IMR-90 (cell line): Measurements from ENCODE around the gene FTCDNL1.

Experiments
- MAZ ChIP-seq: IDR thresholded peaks from 2 replicates; pipeline ENCODE4 v1.6.1; 2012; ENCODE audit warnings: low read depth, mild to moderate bottlenecking, low read length, improper control_type of control experiment, moderate library complexity, borderline replicate concordance
- POLR2A ChIP-seq: IDR thresholded peaks from 2 replicates; pipeline ENCODE4 v1.6.1; 2012; ENCODE audit warnings: mild to moderate bottlenecking, low read depth, low read length
- RAD21 ChIP-seq: IDR thresholded peaks from 2 replicates; pipeline ENCODE4 v1.6.1; 2012; ENCODE audit warnings: low read length, improper control_type of control experiment
- TF ChIP-seq, protein P1 (sequence below): conservative IDR thresholded peaks from 2 replicates; pipeline ENCODE4 v1.5.1; 2012; ENCODE audit warnings: mild to moderate bottlenecking, low read depth, low read length, improper control_type of control experiment

DNA sequence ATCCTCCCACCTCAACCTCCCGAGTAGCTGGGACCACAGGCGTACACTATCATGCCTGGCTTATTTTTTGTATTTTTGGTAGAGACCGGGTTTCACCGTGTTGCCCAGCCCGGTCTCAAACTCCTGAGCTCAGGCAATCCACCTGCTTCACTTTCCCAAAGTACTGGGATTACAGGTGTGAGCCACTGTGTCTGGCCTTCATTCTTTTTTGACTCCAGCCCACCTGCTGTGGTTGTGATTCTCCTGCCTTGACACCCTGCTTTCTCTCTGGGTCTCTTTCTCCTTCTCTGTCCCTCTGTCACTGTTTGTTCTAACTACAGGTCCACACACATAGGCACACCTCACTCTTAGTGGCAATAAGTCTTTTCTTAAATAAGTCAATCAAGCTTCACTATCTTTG, 85.3 kb downstream of the FTCDNL1 start:
- TF ChIP-seq, protein P1, sequence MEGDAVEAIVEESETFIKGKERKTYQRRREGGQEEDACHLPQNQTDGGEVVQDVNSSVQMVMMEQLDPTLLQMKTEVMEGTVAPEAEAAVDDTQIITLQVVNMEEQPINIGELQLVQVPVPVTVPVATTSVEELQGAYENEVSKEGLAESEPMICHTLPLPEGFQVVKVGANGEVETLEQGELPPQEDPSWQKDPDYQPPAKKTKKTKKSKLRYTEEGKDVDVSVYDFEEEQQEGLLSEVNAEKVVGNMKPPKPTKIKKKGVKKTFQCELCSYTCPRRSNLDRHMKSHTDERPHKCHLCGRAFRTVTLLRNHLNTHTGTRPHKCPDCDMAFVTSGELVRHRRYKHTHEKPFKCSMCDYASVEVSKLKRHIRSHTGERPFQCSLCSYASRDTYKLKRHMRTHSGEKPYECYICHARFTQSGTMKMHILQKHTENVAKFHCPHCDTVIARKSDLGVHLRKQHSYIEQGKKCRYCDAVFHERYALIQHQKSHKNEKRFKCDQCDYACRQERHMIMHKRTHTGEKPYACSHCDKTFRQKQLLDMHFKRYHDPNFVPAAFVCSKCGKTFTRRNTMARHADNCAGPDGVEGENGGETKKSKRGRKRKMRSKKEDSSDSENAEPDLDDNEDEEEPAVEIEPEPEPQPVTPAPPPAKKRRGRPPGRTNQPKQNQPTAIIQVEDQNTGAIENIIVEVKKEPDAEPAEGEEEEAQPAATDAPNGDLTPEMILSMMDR, result no peak
- TF ChIP-seq MAZ, result no peak
- TF ChIP-seq POLR2A, result no peak
- TF ChIP-seq RAD21, result no peak
